Activated CD8-positive, alpha-beta T cell treated with anti-CD3 and anti-CD28 coated beads for 36 hours (primary cell): ENCODE results near the gene GPR176. TPM values are rescaled to one million over a fixed set of nuclear protein-coding genes. Genes with fewer than 3 reads are reported as not detected.

Experiments used
- ATAC-seq: fragments of 200-7000 bp; cut with Tn5 transposase; one replicate; pipeline ENCODE4 v1.10.0; 2021; ENCODE audit warnings: mild to moderate bottlenecking, moderate library complexity
- CTCF ChIA-PET: fragments of 350-600 bp; sonication (Branson Sonifier 250); formaldehyde crosslinking; loops from one replicate; lab custom pipeline; 2021; ENCODE audit warnings: antibody characterized with exemption; lab: Charles Lee
- POLR2A ChIA-PET: fragments of 350-600 bp; sonication (Branson Sonifier 250); formaldehyde crosslinking; loops from one replicate; lab custom pipeline; 2021; ENCODE audit warnings: antibody characterized with exemption; lab: Charles Lee
- DNase-seq: peaks from one replicate; pipeline ENCODE4 v3.0.0-alpha.2; 2020
- H3K27ac Mint-ChIP-seq: one replicate; pipeline ENCODE4 v1.8.0; 2021; ENCODE audit warnings: mild to moderate bottlenecking, mixed read lengths
- H3K27me3 Mint-ChIP-seq: one replicate; pipeline ENCODE4 v1.8.0; 2021; ENCODE audit warnings: mixed read lengths
- H3K36me3 Mint-ChIP-seq: one replicate; pipeline ENCODE4 v1.8.0; 2021; ENCODE audit warnings: low read depth, mixed read lengths
- H3K4me1 Mint-ChIP-seq: one replicate; pipeline ENCODE4 v1.8.0; 2021; ENCODE audit warnings: low read depth, mixed read lengths
- H3K4me3 Mint-ChIP-seq: one replicate; pipeline ENCODE4 v1.8.0; 2021; ENCODE audit warnings: mild to moderate bottlenecking, moderate library complexity, mixed read lengths
- H3K9me3 Mint-ChIP-seq: one replicate; pipeline ENCODE4 v1.8.0; 2021; ENCODE audit warnings: mixed read lengths
- intact Hi-C: fragments of 100-400 bp; cut with micrococcal nuclease; formaldehyde crosslinking; loops from one replicate; pipeline ENCODE4 v1.10.0; 2022
- total RNA-seq, 2 experiments: library from RNA; stranded (reverse); gene quantifications; one replicate each; pipeline ENCODE4 v1.2.3, GENCODE V29; 2021
- TF ChIP-seq, protein P1 (sequence below): fragments of 200-600 bp; IDR thresholded peaks from one replicate; pipeline ENCODE4 v1.8.0; 2022; ENCODE audit warnings: antibody characterized with exemption, mild to moderate bottlenecking

Gene GPR176
- total RNA-seq, 2 experiments from 2014 or later, result 0.13 to 0.16 TPM

DNA sequence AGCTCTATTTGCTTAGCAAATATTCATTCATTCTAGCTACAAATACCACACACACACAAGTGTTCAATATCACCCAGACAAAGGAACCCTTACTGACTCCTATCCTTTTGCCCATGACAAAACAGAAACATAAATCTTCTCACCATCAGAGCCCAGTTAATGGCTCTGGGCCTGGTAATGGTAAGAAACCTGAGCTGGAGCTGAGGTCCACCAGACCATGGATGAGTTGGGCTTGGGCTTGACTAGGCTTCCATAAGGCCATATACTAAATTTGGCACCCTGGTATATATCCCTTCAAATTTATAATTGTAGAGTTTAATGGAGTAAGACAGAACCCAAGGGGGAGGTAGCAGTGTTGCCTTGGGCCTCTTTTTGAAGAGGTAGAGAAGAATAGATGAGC, 29.4 kb downstream of the GPR176 start:
- Mint-ChIP-seq H3K4me1 (no peaks in the 10 kb centered on the region), H3K9me3 (no peaks in the 10 kb centered on the region), H3K36me3 (no peaks in the 10 kb centered on the region), H3K4me3 (no peak overlapping the region), H3K27ac (no peak overlapping the region), H3K27me3 (no peaks in the 10 kb centered on the region)
- ChIA-PET POLR2A (interaction anchor here (0.8 kb wide), 1 partner anchor 27 kb away, joined by 3 read pairs; no protein-coding TSS in a partner anchor), CTCF (no interaction called here)
- intact Hi-C loops, result no loop called here
- TF ChIP-seq, protein P1, sequence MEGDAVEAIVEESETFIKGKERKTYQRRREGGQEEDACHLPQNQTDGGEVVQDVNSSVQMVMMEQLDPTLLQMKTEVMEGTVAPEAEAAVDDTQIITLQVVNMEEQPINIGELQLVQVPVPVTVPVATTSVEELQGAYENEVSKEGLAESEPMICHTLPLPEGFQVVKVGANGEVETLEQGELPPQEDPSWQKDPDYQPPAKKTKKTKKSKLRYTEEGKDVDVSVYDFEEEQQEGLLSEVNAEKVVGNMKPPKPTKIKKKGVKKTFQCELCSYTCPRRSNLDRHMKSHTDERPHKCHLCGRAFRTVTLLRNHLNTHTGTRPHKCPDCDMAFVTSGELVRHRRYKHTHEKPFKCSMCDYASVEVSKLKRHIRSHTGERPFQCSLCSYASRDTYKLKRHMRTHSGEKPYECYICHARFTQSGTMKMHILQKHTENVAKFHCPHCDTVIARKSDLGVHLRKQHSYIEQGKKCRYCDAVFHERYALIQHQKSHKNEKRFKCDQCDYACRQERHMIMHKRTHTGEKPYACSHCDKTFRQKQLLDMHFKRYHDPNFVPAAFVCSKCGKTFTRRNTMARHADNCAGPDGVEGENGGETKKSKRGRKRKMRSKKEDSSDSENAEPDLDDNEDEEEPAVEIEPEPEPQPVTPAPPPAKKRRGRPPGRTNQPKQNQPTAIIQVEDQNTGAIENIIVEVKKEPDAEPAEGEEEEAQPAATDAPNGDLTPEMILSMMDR, result no peak
- DNase-seq (no peak), ATAC-seq (no peak)

DNA sequence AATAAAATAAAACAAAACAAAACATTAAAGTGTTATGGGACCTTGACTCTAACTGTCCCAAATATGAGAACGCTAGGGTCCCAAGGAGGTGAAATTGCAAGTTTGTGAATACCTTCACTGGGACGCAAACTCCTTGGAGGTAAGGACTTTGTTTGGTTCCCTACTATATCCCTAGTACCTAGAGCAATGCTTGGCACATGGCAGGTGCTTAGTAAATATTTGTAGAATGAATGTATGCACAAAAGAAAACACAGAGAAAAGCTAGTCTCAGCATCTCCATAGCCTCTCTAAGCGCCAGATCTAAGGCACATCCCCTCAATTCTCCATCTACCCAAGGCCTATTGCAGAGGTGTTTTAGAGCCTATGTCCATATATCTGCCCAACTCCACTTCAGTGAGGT, 30.5 kb downstream of the GPR176 start:
- DNase-seq, result no peak
- Mint-ChIP-seq H3K36me3 (no peaks in the 10 kb centered on the region), H3K4me3 (no peak overlapping the region), H3K27me3 (peaks cover 2% of the 10 kb centered on the region), H3K4me1 (no peaks in the 10 kb centered on the region), H3K9me3 (no peaks in the 10 kb centered on the region), H3K27ac (no peak overlapping the region)
- CTCF ChIA-PET, result no interaction called here
- intact Hi-C loops, result no loop called here
- TF ChIP-seq, protein P1, result no peak
- ATAC-seq, result no peak
- POLR2A ChIA-PET, result no interaction called here

DNA sequence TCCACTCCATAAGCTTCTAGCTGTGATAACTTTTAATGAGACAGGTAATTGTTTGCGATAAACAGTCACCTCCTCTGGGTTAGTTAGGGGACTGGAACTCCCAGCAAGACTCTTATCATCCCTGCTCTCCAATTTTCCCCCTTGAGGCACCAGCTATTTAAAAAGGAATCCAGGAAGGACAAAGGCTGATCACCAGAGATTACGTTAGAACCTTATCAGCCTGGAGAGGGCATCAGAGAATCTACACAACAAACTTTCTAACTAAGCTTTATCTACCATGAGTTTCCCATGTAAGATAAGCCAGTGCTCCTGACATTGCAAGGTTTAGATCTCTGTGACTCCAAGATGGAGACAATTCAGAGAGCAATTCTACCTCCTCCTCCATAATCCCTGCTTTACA, 31.3 kb downstream of the GPR176 start:
- Mint-ChIP-seq H3K27ac (no peak overlapping the region), H3K4me1 (no peaks in the 10 kb centered on the region), H3K4me3 (no peak overlapping the region), H3K36me3 (no peaks in the 10 kb centered on the region), H3K27me3 (peaks cover 5% of the 10 kb centered on the region), H3K9me3 (no peaks in the 10 kb centered on the region)
- intact Hi-C loops, result no loop called here
- ATAC-seq (no peak), DNase-seq (no peak)
- ChIA-PET POLR2A (no interaction called here), CTCF (interaction anchor here (0.7 to 1.6 kb wide), 3 partner anchors 8 to 151 kb away, joined by 3 to 4 read pairs (median 3); partner anchors contain the start of gene SRP14)
- TF ChIP-seq, protein P1, result no peak

DNA sequence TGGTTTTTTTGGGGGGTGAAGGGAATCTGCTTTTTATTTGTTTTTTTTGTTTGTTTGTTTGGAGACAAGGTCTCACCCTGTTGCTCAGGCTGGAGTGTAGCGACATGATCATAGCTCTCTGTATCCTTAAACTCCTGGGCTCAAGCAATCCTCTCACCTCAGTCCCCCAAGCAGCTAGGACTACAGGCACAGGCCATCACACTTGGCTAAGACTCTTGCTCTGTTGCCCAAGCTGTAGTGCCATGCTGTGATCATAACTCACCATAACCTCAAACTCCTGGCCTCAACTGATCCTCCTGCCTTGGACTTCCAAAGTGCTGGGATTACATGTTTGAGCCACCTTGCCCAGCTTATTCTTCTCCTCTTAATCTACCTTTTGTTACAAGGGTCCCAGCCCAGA, 31.8 kb downstream of the GPR176 start:
- no peak for ATAC-seq
- H3K27ac Mint-ChIP-seq, result no peak overlapping the region
- no peaks in the 10 kb centered on the region for H3K4me1 Mint-ChIP-seq
- peaks cover 8% of the 10 kb centered on the region for H3K27me3 Mint-ChIP-seq
- H3K9me3 Mint-ChIP-seq, result no peaks in the 10 kb centered on the region
- TF ChIP-seq, protein P1, result no peak
- POLR2A ChIA-PET, result interaction anchor here (0.9 kb wide), 1 partner anchor 58 kb away, joined by 3 read pairs; no protein-coding TSS in a partner anchor
- no peak overlapping the region for H3K4me3 Mint-ChIP-seq
- CTCF ChIA-PET, result interaction anchor here (0.7 to 1.6 kb wide), 4 partner anchors 8 to 151 kb away, joined by 3 to 4 read pairs (median 3); partner anchors contain the start of gene SRP14
- H3K36me3 Mint-ChIP-seq, result no peaks in the 10 kb centered on the region
- intact Hi-C loops, result no loop called here
- no peak for DNase-seq

DNA sequence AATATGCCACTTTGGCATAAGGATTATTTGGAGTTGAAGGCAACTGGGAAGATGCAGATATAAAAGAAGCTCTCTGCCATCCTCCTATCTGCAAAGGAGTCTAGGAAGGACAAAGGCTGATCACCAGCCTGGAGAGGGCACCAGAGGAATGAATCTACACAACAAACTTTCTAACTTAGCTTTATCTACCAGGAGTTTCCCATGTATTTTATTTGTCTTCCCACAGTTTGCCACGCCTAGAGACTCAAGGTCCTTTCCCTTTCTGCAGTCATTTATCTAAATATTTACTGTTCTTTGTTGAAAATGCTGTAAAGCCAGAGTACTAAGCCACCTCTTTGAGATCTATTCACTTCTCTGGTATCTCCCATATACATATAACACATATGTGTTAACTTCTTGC, 32.2 kb downstream of the GPR176 start:
- TF ChIP-seq, protein P1, result no peak
- Mint-ChIP-seq H3K36me3 (no peaks in the 10 kb centered on the region), H3K27me3 (peaks cover 10% of the 10 kb centered on the region), H3K27ac (no peak overlapping the region), H3K9me3 (no peaks in the 10 kb centered on the region), H3K4me3 (no peak overlapping the region), H3K4me1 (no peaks in the 10 kb centered on the region)
- DNase-seq (peak; percentile 13), ATAC-seq (no peak)
- intact Hi-C loops, result no loop called here
- ChIA-PET CTCF (interaction anchor here (0.7 to 1.6 kb wide), 5 partner anchors 15 to 187 kb away, joined by 3 read pairs; partner anchors contain the start of gene SRP14), POLR2A (interaction anchor here (0.9 kb wide), 1 partner anchor 58 kb away, joined by 3 read pairs; no protein-coding TSS in a partner anchor)
